Stimulated activated naive CD8-positive, alpha-beta T cell treated with anti-CD3 and anti-CD28 coated beads, Interleukin-15, amount 100 ng/mL, for 72 hours (primary cell): Measurements from ENCODE around the gene EEPD1.
"Not testable (repeated sequence)": the region's sequence is repeated elsewhere in the genome, so short reads cannot be mapped to it uniquely, and the experiment has no call there.

ENCODE experiments used
- ATAC-seq: fragments of 150-1000 bp; cut with Tn5 transposase; 2 replicates; pipeline ENCODE4 v1.10.0; 2021; ENCODE audit warnings: mild to moderate bottlenecking, moderate library complexity
- DNase-seq, 2 donors: peaks; one replicate each; pipeline ENCODE4 v3.0.0; 2021 to 2022
- H3K27ac Mint-ChIP-seq, 2 donors: one replicate each; pipeline ENCODE4 v1.8.0; 2022; ENCODE audit warnings: mild to moderate bottlenecking in 2 of 2, mixed read lengths in 2 of 2, moderate library complexity in 2 of 2
- H3K27me3 Mint-ChIP-seq: one replicate; pipeline ENCODE4 v1.8.0; 2022; ENCODE audit warnings: mixed read lengths
- H3K4me1 Mint-ChIP-seq: one replicate; pipeline ENCODE4 v1.8.0; 2022; ENCODE audit warnings: mild to moderate bottlenecking, mixed read lengths
- H3K4me3 Mint-ChIP-seq, 2 donors: one replicate each; pipeline ENCODE4 v1.8.0; 2022; ENCODE audit warnings: mild to moderate bottlenecking in 2 of 2, mixed read lengths in 2 of 2, moderate library complexity in 1 of 2
- H3K9me3 Mint-ChIP-seq, 2 donors: one replicate each; pipeline ENCODE4 v1.8.0; 2022; ENCODE audit warnings: mixed read lengths in 2 of 2

Gene EEPD1

DNA sequence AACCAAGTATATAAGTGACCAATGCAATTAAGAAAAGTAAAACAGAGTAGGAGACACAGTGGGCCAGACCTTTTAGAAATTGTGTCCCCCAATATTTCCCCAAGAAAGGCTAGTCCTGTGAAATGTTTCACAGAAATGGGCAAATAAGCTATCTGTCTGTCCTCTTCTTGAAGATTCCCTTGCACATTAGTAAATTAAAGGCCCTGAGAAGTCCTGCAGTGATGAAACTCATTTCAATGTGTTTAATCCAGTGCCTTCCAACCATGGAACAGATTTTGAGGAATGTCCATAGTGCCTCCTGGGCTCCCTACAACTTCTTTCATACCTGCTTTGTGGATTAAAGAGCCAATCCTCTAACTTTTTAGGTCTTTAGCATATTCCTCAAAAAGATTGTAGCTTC, 11.2 kb upstream of the EEPD1 start:
- ATAC-seq (no peak), DNase-seq (no peak)
- peaks cover 5 to 7% of the 10 kb centered on the region in 2 donors for H3K9me3 Mint-ChIP-seq
- no peaks in the 10 kb centered on the region for H3K27me3 Mint-ChIP-seq
- H3K4me1 Mint-ChIP-seq = no peaks in the 10 kb centered on the region
- no peak overlapping the region for H3K27ac Mint-ChIP-seq
- H3K4me3 Mint-ChIP-seq = no peak overlapping the region

DNA sequence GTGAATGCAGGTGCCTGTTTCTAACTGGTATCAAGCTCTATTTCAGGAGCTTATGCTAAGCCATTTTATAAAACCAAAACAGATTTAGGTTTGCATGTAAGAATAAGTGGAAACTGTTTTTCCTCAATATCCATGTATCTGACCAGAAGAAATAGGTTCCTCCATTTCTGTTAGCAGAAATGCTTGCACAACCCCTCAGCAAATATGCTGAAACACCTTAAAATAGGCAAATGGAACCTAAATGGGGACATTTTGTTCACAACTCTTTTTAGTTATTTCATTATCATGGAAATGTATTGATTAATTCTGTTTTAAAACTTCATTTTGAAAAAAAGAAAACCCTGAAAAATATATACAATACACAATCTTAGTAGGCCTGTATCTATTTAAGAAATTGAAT, 8.9 kb upstream of the EEPD1 start:
- DNase-seq (no peak), ATAC-seq (no peak)
- Mint-ChIP-seq H3K9me3 (peaks cover 5 to 14% of the 10 kb centered on the region in 2 donors), H3K4me3 (no peak overlapping the region), H3K27ac (no peak overlapping the region), H3K4me1 (no peaks in the 10 kb centered on the region), H3K27me3 (no peaks in the 10 kb centered on the region)

DNA sequence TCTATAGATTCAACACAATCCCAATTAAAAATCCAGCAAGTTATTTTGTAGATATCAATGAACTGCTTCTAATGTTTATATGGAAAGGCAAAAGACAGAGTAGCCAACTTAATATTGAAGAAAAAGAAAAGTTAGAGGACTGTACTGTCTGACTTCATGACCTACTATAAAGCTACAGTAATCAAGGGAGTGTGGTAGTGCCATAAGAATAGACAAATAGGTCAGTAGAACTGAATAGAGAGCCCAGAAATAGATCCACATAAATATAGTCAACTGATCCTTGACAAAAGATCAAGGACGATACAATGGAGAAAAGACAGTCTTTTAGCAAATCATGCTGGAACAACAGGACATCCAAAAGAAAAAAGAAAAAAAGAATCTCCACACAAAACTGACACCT, 7.4 kb upstream of the EEPD1 start:
- Mint-ChIP-seq H3K27ac (no peak overlapping the region), H3K4me1 (no peaks in the 10 kb centered on the region), H3K4me3 (no peak overlapping the region), H3K9me3 (peaks cover 0 to 7% of the 10 kb centered on the region in 2 donors), H3K27me3 (no peaks in the 10 kb centered on the region)
- DNase-seq (no peak), ATAC-seq (no peak)

DNA sequence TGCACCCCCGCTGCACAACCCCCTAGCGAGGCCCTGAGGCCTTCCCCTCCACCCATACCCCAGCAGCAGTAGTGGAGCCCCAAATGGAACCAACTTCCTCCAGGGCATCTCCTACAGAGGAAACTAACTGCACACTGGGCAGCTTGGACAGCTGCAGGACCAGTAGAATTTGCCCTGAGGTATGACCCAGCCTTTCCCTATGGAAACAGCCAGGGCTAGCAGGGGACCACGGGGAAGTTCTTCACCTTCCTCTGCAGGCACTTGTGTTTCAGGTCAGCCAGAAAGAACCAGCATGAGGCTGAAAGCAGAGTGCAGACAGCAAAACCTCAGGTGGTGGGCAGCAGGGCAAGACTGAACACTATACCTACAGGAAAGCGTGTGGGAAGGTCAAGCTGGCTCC, 5.7 kb upstream of the EEPD1 start:
- H3K4me1 Mint-ChIP-seq = peaks cover 3% of the 10 kb centered on the region
- ATAC-seq (no peak), DNase-seq (no peak)
- no peaks in the 10 kb centered on the region for H3K27me3 Mint-ChIP-seq
- H3K4me3 Mint-ChIP-seq = no peak overlapping the region
- no peak overlapping the region for H3K27ac Mint-ChIP-seq
- peaks cover 0 to 7% of the 10 kb centered on the region in 2 donors for H3K9me3 Mint-ChIP-seq

DNA sequence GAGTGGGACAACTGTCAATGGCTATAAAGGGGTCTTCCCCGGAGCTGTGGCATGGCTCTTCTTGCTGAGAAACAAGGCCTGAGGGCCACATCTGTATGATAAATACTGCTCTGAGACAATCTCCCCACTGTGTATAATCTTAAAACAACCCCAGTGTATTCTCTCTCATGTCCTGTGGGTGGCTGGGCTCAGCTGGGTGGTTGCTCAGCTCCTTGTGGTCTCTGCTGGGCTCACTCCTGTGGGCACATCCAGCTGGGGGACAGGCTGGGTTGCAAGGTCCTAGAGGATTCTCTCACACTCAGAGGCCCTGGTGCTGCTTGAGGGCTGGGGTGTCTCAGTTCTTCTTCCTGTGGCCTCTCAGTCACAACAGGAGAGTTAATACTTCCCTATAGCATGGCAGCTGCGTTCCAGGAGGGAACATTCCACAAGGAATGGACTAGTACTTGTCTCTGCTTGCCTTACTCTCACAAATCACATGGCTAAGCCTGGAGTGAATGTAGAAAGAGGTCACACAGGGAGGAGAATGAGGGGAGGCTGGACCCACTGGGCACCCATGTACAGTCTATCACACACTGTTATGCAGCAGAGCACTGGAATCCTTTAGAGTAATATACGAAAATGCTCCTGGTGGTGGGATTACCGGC, 4.5 kb upstream of the EEPD1 start:
- DNase-seq (no peak), ATAC-seq (no peak)
- no peak overlapping the region for H3K4me3 Mint-ChIP-seq
- H3K27ac Mint-ChIP-seq = no peak overlapping the region
- H3K27me3 Mint-ChIP-seq = no peaks in the 10 kb centered on the region
- H3K4me1 Mint-ChIP-seq = peaks cover 9% of the 10 kb centered on the region
- H3K9me3 Mint-ChIP-seq = peaks cover 0 to 7% of the 10 kb centered on the region in 2 donors

DNA sequence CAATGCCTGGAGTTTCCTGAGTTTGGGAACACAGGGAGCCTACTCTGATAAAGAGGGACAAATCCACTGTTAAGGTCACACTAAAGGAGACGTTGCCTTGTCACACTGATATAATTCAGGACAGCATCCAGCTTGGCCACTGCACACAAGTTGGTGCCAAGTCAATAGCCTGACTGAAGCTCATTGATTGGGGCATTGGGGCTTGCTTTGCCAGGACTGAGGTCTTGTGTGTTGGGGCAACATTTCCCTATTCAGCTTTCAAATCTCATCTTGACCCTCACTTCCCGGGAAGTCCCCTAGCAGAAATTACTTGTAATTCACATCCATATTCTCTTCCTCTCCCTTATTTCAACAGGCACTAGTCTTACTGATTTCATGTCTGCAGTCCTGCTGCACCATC, 3.8 kb upstream of the EEPD1 start:
- not testable (repeated sequence) for ATAC-seq, H3K9me3 Mint-ChIP-seq, DNase-seq, H3K27ac Mint-ChIP-seq, H3K4me3 Mint-ChIP-seq, H3K27me3 Mint-ChIP-seq
- H3K4me1 Mint-ChIP-seq = peaks cover 16% of the 10 kb centered on the region

DNA sequence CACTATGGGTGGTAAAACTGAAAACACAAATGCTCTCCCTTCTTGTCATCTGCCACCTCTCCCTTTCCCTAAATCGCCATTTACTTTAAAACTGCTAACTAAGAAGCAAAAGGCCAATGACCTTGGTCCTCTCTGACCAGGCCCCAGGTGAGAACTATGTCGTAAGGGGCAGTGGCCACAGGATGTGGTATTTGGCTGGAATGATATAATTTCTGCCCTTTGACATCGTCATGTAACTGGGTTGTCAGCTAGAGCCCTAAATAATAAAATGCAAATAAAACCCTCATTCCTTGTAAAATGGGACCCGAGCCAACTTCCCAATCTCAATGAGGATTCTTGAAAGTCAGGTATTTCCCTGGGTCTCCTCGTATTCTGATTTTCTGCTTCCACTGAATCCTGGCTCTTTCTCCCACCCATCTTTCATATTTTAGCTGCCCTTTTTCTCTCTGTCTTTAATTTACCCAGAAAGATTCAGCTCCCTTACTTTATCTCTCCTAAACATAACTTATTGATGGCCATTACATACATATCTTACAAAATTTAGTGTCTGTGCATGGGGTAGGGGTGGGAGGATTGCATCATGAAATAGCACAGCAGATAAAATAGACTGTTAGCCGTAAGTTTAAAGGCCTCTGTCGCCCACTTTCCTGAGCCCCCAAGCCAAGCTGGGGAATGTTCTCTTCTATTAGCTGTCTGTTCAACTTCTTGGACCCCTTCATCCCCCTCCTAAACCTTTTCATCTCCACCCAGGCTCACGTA, 3.2 kb upstream of the EEPD1 start:
- Mint-ChIP-seq H3K4me1 (peaks cover 21% of the 10 kb centered on the region), H3K9me3 (peaks cover 0 to 7% of the 10 kb centered on the region in 2 donors), H3K4me3 (no peak overlapping the region), H3K27me3 (peaks cover 8% of the 10 kb centered on the region), H3K27ac (no peak overlapping the region)
- no peak for ATAC-seq
- no peak for DNase-seq

DNA sequence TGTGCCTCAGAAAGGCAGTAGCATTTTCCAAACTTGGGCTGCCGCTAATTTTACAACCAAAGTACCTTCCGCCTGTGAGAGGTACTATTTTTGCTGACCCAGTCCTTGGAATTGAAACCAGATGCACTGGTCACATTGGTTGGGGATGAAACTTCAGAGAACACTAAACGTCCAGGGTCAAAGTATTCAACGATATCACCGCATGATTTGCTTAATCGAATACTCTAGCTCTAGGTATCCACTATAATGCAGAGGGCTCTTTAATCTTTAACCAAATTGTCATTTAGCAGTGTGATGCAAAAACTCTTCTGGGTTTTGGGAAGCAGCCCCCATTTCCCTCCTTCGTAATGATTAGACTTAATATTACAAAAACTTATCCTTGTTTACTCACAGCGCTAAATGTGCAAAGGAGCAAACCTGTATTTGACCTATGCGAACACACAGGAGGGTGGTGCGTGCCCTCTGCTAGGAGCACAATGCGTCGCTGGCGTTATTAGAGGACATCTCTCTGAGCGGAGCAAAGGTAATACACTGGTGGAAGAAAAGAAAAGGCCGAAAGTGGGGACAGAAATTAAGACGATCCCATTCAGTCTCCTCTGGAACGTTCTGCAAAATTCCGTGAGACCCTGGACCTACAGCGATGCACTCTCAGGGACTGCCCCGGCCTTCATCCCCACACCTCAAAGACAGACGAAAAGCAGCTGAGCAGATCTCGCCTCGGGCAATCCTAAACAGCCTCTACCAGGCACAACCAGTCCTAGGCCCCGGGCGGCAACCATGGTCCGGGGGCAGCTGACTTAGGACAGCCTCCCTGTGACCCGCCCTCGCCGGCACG, 916 bp upstream of the EEPD1 start:
- H3K4me1 Mint-ChIP-seq = peaks cover 33% of the 10 kb centered on the region
- no peak for ATAC-seq
- no peak overlapping the region for H3K27ac Mint-ChIP-seq
- H3K27me3 Mint-ChIP-seq = peaks cover 8% of the 10 kb centered on the region
- DNase-seq = no peak
- H3K4me3 Mint-ChIP-seq = peak overlapping the region; percentile 77 to 85
- H3K9me3 Mint-ChIP-seq = peaks cover 0 to 7% of the 10 kb centered on the region in 2 donors

DNA sequence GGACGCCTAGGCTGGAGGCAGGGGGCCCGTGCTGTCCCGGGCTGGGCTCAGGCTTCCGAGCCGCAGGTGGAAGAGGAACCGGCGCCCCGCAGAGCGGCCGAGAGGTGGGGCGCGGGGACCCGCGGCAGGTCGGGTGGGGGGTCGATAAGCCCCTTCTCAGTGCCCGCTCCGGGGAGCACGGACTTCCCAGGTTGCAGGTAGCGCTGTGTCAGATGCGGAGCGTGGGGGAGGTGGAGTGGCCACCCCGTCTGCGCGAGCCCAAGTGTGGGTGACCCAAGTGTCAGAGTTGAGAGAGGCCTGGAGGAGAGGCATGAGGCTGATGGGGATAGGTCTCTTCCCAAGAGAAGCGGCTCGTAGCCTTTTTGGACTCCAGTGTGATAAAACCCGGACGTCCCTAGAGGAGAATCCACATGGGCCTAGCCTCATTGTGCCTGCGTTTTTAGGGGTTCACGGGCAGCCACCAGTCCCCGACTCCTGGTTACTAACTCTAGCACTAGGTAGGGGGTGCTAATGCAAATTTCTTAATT, 580 bp downstream of the EEPD1 start:
- Mint-ChIP-seq H3K9me3 (peaks cover 0 to 3% of the 10 kb centered on the region in 2 donors), H3K27me3 (peaks cover 8% of the 10 kb centered on the region), H3K4me1 (peaks cover 33% of the 10 kb centered on the region), H3K27ac (no peak overlapping the region), H3K4me3 (peak overlapping the region; percentile 64 to 85)
- DNase-seq (no peak), ATAC-seq (peak; percentile 8)

DNA sequence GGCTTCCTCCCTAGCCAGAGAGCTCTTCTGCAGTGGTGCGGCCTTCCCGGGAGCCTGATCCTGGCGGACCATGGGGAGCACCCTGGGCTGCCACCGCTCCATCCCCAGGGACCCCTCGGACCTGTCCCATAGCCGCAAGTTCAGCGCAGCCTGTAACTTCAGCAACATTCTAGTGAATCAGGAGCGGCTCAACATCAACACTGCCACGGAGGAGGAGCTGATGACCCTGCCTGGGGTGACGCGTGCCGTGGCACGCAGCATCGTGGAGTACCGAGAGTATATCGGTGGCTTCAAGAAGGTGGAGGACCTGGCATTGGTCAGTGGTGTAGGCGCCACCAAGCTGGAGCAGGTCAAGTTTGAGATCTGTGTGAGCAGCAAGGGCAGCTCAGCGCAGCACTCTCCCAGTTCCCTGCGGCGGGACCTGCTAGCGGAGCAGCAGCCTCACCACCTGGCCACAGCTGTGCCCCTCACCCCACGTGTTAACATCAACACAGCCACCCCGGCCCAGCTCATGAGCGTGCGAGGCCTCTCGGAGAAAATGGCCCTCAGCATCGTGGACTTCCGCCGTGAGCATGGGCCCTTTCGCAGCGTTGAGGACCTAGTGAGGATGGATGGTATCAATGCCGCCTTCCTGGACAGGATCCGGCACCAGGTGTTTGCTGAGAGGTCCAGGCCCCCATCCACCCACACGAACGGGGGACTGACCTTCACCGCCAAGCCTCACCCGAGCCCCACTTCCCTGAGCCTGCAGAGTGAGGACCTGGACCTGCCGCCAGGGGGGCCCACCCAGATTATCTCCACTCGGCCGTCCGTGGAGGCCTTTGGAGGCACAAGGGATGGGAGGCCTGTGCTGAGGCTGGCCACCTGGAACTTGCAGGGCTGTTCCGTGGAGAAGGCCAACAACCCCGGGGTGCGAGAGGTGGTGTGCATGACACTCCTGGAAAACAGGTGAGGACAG, 1.5 kb downstream of the EEPD1 start:
- ATAC-seq (no peak), DNase-seq (no peak)
- H3K4me1 Mint-ChIP-seq = peaks cover 33% of the 10 kb centered on the region
- H3K27me3 Mint-ChIP-seq = peaks cover 8% of the 10 kb centered on the region
- no peaks in the 10 kb centered on the region for H3K9me3 Mint-ChIP-seq
- H3K27ac Mint-ChIP-seq = no peak overlapping the region
- H3K4me3 Mint-ChIP-seq = peak overlapping the region; percentile 64 to 85

DNA sequence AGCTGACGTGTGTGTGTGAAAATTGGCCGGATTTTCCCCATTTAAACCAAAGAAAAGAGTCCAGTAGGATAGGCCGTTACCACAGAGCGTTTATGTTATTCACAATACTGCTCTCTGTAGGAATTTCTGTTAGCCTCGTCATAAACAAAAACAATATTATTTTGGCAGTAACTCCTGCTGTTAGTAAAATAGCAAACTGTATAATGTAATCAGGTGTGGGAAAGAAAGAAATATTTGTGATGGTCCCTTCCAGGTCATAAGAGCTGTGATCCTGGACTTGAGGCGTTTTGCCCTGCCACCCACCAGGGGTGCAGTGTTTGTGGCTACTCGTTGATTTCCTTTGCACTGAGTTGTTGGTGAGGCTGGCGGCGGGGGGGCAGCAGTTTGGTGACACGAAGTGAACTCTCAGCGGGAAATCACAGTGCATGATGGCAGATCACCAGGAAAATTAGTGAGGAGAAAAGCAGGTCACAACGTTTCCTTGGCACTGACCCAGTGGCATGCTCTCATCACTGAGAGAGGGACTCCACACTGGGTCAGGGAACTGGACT, 2.8 kb downstream of the EEPD1 start:
- ATAC-seq (no peak), DNase-seq (no peak)
- Mint-ChIP-seq H3K27me3 (peaks cover 8% of the 10 kb centered on the region), H3K9me3 (no peaks in the 10 kb centered on the region), H3K27ac (peak overlapping the region in 1 of 2 donors; percentile 47), H3K4me3 (no peak overlapping the region), H3K4me1 (peaks cover 33% of the 10 kb centered on the region)

DNA sequence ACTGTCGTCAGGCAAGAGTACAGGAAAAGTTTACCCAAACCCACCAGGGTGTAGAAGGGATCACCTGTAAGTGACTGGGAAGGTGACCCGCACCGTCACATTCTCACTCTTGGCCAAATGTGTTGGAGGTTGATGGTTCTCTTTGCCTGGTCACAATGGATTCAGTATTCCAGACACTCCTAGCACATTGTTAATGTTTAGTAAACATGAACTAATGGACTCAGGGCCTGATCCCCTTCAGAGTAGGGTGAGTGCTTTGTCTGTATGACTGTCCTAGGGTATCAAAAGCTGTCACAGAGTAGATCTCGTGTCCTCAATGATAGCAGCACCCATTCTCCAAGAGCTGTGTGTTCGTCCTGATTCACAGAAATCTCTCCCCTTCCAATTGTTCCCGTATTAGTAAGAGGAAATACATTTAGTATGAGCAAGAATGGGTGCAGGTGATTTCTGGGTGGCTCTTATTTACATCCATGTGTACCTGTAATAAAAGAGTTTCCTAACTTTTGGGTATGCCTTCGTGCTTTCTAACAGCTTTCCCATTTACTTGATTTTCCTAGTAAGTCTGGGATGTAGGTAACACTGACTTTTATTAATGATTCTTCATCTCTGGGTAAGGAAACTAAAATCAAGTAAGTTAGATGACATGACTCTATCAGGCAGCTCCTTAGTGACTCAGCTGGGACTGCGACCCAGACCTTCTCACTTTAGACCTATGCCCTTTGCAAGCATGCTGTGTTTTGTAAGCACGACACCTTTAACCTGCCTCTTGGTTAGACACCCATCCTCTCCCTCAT, 4.7 kb downstream of the EEPD1 start:
- no peak for ATAC-seq
- no peak for DNase-seq
- Mint-ChIP-seq H3K27me3 (peaks cover 8% of the 10 kb centered on the region), H3K4me1 (peaks cover 26% of the 10 kb centered on the region), H3K4me3 (no peak overlapping the region), H3K27ac (no peak overlapping the region), H3K9me3 (no peaks in the 10 kb centered on the region)

DNA sequence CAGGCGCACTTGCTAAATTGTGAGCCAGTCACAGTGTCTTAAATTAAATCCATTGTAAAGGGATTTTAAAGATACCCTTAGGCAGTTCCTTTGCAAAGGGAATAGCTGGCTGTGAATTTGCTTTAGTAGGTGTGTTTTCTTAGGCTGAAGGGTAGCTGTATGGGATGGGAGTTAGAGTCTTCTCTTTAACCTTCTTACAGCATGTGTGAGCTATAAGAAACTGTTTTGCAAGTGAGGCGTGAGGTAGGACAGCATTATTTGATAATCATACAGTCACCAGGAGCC, 5.2 kb downstream of the EEPD1 start:
- no peak for ATAC-seq
- Mint-ChIP-seq H3K27ac (no peak overlapping the region), H3K9me3 (no peaks in the 10 kb centered on the region), H3K27me3 (peaks cover 8% of the 10 kb centered on the region), H3K4me3 (no peak overlapping the region), H3K4me1 (peaks cover 25% of the 10 kb centered on the region)
- DNase-seq = no peak

DNA sequence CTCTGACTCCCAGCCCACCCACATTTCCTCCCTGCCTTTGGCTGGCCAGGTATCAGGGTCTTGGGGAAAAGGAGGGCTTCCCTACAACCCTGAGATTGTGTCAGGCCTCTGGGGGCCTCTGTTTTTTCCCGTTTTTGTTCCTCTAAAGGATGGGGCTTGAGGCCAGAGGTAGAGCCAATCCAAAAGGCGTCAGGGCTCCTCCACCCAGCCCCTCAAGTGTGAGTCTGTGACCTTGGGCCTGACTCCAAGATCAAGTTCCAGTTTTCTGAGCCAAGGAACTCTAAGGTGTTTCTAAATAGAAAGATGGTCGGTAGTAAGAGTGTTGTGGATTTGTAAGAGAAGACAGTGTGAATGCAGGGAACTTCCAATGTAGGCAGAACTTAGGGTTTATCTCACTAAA, 6.6 kb downstream of the EEPD1 start:
- Mint-ChIP-seq H3K27ac (no peak overlapping the region), H3K4me3 (no peak overlapping the region), H3K9me3 (no peaks in the 10 kb centered on the region), H3K27me3 (no peaks in the 10 kb centered on the region), H3K4me1 (peaks cover 14% of the 10 kb centered on the region)
- DNase-seq (no peak), ATAC-seq (no peak)
